GM11168 (cell line): ENCODE measurements around the gene WDR1.

Experiments
- in situ Hi-C: fragments of 300-500 bp; cut with MboI; formaldehyde crosslinking; loops from one replicate; pipeline ENCODE4 v1.12.0; 2022; ENCODE audit warnings: low sequenced_read_pairs; ENCODE audit not compliant: unreplicated experiment

The WDR1 gene

GRCh38 chr4:10051517-10052135 is 65.0 kb downstream of the WDR1 start:
- in situ Hi-C loops = no loop called here

GRCh38 chr4:10050721-10051120 is 65.9 kb downstream of the WDR1 start:
- in situ Hi-C loops = no loop called here

GRCh38 chr4:10050261-10050661 is 66.3 kb downstream of the WDR1 start:
- in situ Hi-C loops = no loop called here

DNA sequence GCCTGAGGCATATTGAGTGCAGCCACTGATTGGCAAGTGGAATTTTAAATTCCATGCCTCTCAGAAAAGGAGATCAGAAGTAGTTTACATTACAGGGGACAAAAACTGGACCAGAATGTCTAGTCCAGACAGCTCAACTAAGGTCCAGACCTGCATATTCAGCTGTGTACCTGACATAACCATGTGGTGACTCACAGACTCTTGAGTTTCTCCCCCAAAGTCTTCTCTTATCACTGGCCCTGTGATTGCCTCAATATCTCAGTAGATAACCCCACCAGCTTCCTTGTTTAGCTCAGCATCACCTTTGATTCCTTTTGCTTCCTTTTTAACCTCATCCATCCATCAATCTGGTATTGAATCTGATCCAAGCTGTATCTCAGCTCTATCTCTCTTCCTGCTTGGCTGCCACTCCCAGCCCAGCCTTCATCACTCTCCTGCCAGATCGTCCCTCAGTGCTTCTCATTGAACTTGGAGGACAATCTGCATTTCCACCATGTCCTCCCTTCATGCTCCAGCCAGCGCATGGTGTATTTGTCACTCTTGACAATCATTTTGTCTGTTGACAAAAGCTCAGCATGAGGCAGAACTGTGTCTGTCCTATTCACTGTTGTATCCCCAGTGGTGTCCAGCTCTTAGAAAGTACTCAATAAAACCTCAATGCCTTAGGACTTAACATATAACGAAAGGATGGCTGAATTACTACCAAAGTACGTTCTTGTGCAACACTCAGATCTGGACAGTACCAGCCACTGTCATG is 67.5 kb downstream of the WDR1 start:
- in situ Hi-C loops = loop anchor here (25.0 kb wide), 1 partner anchor 487 kb away; no protein-coding TSS in a partner anchor

DNA sequence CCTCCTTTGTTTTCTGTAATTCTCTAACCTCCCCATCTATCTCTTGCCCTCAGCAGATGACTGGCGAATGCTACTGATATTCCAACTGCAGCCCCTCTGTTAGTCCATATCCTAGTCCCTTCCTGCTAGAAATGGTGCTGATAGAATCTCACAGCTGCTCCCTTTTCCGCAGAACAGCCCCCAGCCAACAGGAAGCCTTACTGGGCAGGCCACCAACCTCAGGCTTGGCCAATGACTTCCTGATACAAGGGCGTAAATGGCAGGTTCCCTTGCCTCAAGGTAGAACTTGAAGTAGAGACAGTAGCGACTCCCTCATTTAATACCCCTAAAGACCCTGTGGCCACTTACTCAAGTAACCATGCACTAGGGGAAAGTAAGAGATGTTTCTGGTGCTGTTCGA is 68.6 kb downstream of the WDR1 start:
- in situ Hi-C loops = loop anchor here (25.0 kb wide), 1 partner anchor 486 kb away; no protein-coding TSS in a partner anchor

- in situ Hi-C loops = loop anchor here (25.0 kb wide), 1 partner anchor 484 kb away; no protein-coding TSS in a partner anchor
Measured at GRCh38 chr4:10046471-10046870, 70.1 kb downstream of the WDR1 start.

- in situ Hi-C loops = loop anchor here (25.0 kb wide), 1 partner anchor 483 kb away; no protein-coding TSS in a partner anchor
Measured at GRCh38 chr4:10045481-10045880, 71.1 kb downstream of the WDR1 start.

- in situ Hi-C loops = loop anchor here (25.0 kb wide), 1 partner anchor 479 kb away; no protein-coding TSS in a partner anchor
Measured at GRCh38 chr4:10041036-10041435, 75.6 kb downstream of the WDR1 start.

- in situ Hi-C loops = loop anchor here (25.0 kb wide), 1 partner anchor 478 kb away; no protein-coding TSS in a partner anchor
Measured at GRCh38 chr4:10040049-10040892, 76.3 kb downstream of the WDR1 start.

- in situ Hi-C loops = loop anchor here (25.0 kb wide), 1 partner anchor 475 kb away; no protein-coding TSS in a partner anchor
Measured at GRCh38 chr4:10036807-10037342, 79.7 kb downstream of the WDR1 start.

- in situ Hi-C loops = loop anchor here (25.0 kb wide), 1 partner anchor 473 kb away; no protein-coding TSS in a partner anchor
Measured at GRCh38 chr4:10035130-10035529, 81.5 kb downstream of the WDR1 start.

GRCh38 chr4:10034612-10035104 is 81.9 kb downstream of the WDR1 start:
- in situ Hi-C loops = loop anchor here (25.0 kb wide), 1 partner anchor 472 kb away; no protein-coding TSS in a partner anchor

DNA sequence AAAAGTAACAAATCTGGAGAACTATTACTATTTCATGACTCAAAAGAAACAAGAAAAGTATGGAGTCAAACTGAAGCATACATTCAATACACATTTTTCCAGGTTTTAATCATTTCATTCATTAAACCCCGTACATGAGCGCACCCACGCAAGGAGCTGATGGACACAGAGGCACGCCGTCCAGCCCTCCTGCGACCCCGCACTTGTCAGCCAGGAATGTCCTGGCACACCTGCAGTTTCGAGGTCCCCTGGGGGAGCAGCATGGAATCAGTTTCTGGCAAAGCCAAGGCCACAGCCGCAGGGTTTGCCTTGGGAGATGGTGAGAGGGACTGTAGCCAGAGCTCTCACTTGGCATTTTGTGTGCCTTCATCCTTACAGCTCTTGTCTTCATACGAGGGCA is 82.5 kb downstream of the WDR1 start:
- in situ Hi-C loops = loop anchor here (25.0 kb wide), 1 partner anchor 472 kb away; no protein-coding TSS in a partner anchor

DNA sequence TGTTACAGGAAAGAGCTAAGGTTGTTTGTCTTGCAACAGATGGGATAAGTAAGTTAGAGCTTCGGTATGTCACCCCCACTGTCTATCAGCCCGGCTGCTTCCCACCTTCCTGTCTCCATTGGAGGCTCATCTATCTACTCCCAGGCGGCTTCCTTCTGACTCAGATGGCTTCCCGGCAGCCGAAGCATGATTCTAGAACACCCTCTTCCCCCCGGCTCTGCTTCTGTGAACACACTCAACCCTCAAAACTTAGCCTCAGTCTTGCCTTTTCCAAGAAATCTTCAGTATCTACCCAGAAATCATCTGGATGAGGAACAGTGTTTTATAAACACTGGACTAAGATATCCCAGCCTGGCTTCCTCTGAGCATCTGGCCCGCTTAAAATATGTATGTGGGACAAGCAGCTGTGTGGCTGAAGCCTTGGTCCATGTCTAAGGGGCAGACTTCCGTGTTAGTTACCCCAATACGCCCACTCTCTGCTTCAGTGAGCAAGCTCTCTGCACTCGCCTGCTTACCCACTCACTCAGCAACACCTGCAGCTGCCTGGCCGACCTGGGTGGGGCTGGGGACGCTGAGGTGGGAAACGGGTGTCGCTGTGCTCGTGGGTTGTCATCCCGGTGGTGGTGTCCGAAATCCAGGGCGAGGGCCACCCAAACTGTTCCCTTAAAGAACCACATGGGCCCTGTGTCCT is 83.3 kb downstream of the WDR1 start:
- in situ Hi-C loops = loop anchor here (25.0 kb wide), 1 partner anchor 471 kb away; no protein-coding TSS in a partner anchor

GRCh38 chr4:10032625-10033024 is 84.0 kb downstream of the WDR1 start:
- in situ Hi-C loops = loop anchor here (25.0 kb wide), 1 partner anchor 470 kb away; no protein-coding TSS in a partner anchor

DNA sequence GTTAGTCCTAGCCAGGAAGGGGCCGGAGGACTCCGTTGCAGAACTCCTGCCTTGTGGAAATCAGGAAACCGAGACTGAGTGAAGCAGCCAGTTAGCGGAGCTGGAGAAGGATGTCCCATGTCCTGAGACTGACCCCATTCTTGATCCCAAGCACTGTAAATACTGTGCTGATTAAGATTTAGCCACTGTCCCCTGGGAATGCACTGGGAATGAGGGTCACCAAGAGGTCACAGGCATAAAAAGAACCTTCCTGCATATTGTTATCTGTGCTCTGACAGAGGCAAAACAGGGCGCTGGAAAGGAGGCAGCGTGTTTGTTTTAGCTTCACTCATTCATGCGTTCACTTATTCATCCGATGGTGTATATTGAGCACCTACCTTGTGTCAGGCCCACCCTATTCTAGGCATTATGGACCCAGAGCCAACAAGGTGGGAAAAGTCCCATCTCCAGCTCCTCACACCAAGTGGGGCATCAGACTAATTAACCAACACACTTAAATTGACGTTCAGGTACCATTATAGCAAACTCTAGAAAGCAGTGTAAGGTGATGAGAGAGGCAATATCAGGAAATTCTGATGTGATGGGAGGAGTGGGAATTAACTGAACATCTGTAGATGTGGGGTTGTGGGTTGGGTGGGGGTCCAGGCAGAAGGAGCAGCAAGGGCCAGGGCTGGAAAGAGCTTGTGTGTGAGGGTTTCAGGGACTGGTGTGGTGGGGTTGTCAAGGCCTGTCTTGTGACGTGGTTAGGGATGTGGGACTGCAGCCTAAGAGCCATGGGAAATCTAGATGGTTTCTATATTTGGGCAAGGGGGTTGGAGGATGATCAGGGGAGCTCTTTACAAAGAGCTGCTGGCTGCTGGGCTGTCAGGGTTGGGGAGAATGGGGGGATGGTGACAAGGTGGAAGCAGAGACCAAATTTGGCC is 84.7 kb downstream of the WDR1 start:
- in situ Hi-C loops = loop anchor here (25.0 kb wide), 1 partner anchor 470 kb away; no protein-coding TSS in a partner anchor

DNA sequence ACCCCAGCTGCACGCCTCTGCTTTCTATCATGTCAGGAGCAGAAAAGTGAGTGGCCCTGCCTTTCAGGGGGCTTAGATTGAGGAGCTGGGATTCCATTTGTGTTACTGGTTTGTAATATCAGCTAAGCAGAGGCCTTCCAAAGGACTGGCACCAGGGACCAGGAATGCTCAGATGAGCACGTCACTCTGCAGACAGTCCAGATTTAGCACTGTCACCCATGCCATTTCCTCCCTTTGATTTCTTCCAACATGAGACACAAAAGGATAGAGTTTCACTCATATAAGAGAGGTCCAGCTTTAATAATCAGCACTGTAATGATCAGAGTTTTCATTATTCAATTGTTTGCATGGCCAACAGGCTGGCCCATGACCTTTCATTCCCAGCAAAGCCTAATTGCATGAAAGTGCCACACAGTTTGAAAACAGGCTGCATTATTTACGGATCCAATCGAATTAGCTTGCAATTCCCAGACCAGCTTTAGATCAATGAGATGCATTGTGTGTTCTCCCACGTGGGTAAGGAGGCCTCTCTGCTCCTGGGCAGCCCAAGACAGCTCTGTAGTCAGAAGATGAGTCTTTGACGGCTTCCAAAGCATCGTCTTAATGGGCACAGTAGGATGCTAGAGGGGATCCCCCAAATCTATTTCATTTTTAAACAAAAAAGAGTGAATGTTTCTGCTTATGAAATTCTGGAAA is 85.5 kb downstream of the WDR1 start:
- in situ Hi-C loops = loop anchor here (25.0 kb wide), 1 partner anchor 469 kb away; no protein-coding TSS in a partner anchor
